Thyroid gland (tissue), 4 donors: ENCODE measurements around the gene SOX10. TPM values are rescaled to one million over a fixed set of nuclear protein-coding genes. Genes with fewer than 3 reads are reported as not detected.

Experiments
- DNase-seq, 2 donors: peaks; one replicate each; pipeline ENCODE4 v3.0.0-alpha.2; 2019
- H3K27ac ChIP-seq, 3 donors: fragments of 200-600 bp; sonication (generic); 1 replicate in 2 of 3; 2 replicates in 1 of 3; pipeline ENCODE4 v1.5.1; 2016 to 2019; ENCODE audit warnings: mild to moderate bottlenecking in 1 of 3, moderate library complexity in 1 of 3
- H3K27me3 ChIP-seq: fragments of 200-600 bp; sonication (generic); one replicate; pipeline ENCODE4 v1.5.1; 2019
- H3K36me3 ChIP-seq, 2 donors: fragments of 200-600 bp; sonication (generic); one replicate each; pipeline ENCODE4 v1.5.1; 2016 to 2019
- H3K4me1 ChIP-seq, 2 donors: fragments of 200-600 bp; sonication (generic); one replicate each; pipeline ENCODE4 v1.5.1; 2017 to 2019
- H3K4me3 ChIP-seq, 3 donors: fragments of 200-600 bp; sonication (generic); replicated peaks in 1 of 3; 1 replicate in 2 of 3; 2 replicates in 1 of 3; pipeline ENCODE4 v1.5.1; 2016; ENCODE audit warnings: mild to moderate bottlenecking in 1 of 3
- H3K9me3 ChIP-seq: fragments of 200-600 bp; sonication (generic); one replicate; pipeline ENCODE4 v1.5.1; 2017
- POLR2A ChIP-seq, 2 donors: fragments of 450-650 bp; IDR thresholded peaks; one replicate each; pipeline ENCODE4 v1.6.1; 2017; ENCODE audit warnings: antibody characterized with exemption in 2 of 2, mild to moderate bottlenecking in 2 of 2, moderate library complexity in 1 of 2
- WGBS, 2 donors: methylation state at CpG; one replicate each; pipeline ENCODE4 v1.1.5; 2017; 5-methylcytosine and 5-hydroxymethylcytosine counted together
- intact Hi-C: fragments of 100-400 bp; cut with DNase I; formaldehyde crosslinking; loops from one replicate; pipeline ENCODE4 v1.15.1; 2023
- total RNA-seq, 4 donors: library from RNA; depleted of rRNA; stranded (reverse); fragments of >200 nt; gene quantifications; one replicate each; pipeline ENCODE4 v1.2.3, GENCODE V29; 2016
- TF ChIP-seq, protein P1 (sequence below), 6 experiments: fragments of 200-600 bp in 3 of 6; fragments of 450-650 bp in 3 of 6; sonication (generic) in 3 of 6; IDR thresholded peaks; one replicate each; pipeline ENCODE4 v1.5.1; 2016 to 2019; ENCODE audit warnings: antibody characterized with exemption in 6 of 6, mild to moderate bottlenecking in 2 of 6, inconsistent platforms in 1 of 6, moderate library complexity in 1 of 6

SOX10 gene
- total RNA-seq, 4 donors from 2014 or later: 0.34 TPM; not detected in 3

DNA sequence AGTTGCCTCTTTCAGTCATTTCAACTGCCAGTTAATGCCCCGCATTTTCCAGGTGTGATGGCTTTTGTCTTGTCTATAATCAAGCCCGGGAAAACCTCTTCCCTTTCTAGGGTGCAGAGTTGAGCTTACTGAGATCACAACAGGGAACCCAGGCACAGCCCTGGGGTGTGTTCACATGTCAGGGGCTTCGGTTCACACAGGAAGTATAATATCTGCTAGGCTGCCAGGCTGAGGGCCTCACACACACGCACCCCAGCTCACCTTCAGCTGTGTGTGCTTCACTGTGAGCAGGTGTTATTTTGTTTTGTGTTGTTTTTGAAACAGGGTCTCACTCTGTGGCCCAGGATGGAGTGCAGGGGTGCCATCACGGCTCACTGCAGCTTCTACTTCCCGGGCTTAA, 9.7 kb upstream of the SOX10 start:
- intact Hi-C loops: no loop called here
- Histone ChIP-seq H3K36me3 (no peaks in the 10 kb centered on the region), H3K27ac (no peak overlapping the region), H3K27me3 (no peaks in the 10 kb centered on the region), H3K4me3 (no peak overlapping the region), H3K4me1 (no peaks in the 10 kb centered on the region), H3K9me3 (no peaks in the 10 kb centered on the region)
- 84% methylated on average over 6 of the region's 6 CpGs for WGBS, 2 donors
- no peak for DNase-seq
- TF ChIP-seq, protein P1, sequence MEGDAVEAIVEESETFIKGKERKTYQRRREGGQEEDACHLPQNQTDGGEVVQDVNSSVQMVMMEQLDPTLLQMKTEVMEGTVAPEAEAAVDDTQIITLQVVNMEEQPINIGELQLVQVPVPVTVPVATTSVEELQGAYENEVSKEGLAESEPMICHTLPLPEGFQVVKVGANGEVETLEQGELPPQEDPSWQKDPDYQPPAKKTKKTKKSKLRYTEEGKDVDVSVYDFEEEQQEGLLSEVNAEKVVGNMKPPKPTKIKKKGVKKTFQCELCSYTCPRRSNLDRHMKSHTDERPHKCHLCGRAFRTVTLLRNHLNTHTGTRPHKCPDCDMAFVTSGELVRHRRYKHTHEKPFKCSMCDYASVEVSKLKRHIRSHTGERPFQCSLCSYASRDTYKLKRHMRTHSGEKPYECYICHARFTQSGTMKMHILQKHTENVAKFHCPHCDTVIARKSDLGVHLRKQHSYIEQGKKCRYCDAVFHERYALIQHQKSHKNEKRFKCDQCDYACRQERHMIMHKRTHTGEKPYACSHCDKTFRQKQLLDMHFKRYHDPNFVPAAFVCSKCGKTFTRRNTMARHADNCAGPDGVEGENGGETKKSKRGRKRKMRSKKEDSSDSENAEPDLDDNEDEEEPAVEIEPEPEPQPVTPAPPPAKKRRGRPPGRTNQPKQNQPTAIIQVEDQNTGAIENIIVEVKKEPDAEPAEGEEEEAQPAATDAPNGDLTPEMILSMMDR (IDR thresholded peaks at IDR 0.05): no peak
- TF ChIP-seq POLR2A (IDR thresholded peaks at IDR 0.05): no peak

DNA sequence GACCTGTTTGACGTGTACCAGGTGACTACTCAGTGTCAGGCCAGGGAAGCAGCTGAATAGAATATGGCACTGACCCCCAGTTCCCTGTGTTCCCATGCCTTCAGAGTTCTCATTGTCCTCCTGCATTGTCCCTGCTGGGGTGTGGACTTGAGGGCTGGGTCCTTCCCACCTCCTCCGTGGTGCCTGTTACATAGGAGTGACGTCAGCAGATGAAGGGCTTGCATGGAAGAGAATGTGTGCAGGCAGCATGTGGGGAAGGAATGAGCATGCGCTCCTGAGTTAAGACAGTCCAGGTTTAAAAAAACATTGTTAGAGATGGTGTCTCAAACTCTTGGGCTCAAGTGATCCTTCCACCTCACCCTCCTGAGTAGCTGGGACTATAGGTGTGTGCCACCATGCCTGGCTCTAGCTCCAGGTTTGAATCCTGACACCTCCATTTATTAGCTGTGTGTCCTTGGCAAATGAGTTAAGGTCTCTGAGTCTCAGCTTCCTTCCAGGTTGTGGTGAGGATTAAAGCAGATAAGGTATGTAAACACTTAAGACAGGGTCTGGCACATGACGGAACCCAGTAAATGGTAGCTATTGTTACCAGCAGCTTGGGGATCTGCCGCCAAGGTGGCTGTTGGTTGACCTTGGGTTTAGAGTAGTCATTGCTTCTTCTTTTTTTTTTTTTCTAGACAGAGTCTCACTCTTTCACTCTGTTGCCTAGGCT, 7.5 kb upstream of the SOX10 start:
- H3K36me3 ChIP-seq: no peaks in the 10 kb centered on the region
- no peaks in the 10 kb centered on the region for H3K27me3 ChIP-seq
- no peak overlapping the region for H3K27ac ChIP-seq
- no peak for TF ChIP-seq POLR2A (IDR thresholded peaks at IDR 0.05)
- TF ChIP-seq, protein P1 (IDR thresholded peaks at IDR 0.05): no peak
- intact Hi-C loops: no loop called here
- no peaks in the 10 kb centered on the region for H3K4me1 ChIP-seq
- DNase-seq: no peak
- 76 to 79% methylated on average over 6 of the region's 6 CpGs for WGBS, 2 donors
- no peak overlapping the region for H3K4me3 ChIP-seq
- no peaks in the 10 kb centered on the region for H3K9me3 ChIP-seq

DNA sequence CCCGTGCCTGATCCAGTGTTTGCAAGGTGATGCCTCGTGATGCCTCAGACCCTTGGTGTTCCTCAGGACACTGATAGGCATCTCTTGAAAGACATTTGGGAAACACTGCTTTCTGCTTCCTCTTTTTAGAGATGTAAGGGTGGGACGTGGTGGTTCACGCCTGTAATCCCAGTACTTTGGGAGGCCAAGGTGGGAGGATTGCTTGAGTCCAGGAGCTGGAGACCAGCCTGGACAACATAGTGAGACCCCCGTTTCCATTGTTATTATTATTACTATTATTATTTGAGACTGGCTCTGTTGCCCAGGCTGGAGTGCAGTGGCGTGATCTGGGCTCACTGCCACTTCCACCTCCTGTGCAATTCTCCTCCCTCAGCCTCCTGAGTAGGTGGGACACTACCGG, 6.5 kb upstream of the SOX10 start:
- TF ChIP-seq, protein P1 (IDR thresholded peaks at IDR 0.05): no peak
- TF ChIP-seq POLR2A (IDR thresholded peaks at IDR 0.05): no peak
- Histone ChIP-seq H3K27me3 (no peaks in the 10 kb centered on the region), H3K36me3 (no peaks in the 10 kb centered on the region), H3K27ac (no peak overlapping the region), H3K9me3 (no peaks in the 10 kb centered on the region), H3K4me1 (no peaks in the 10 kb centered on the region), H3K4me3 (no peak overlapping the region)
- DNase-seq: no peak
- WGBS, 2 donors: 92 to 94% methylated on average over 7 of the region's 7 CpGs
- intact Hi-C loops: no loop called here

- Histone ChIP-seq H3K27ac (no peak overlapping the region), H3K36me3 (no peaks in the 10 kb centered on the region), H3K4me1 (no peaks in the 10 kb centered on the region), H3K9me3 (no peaks in the 10 kb centered on the region), H3K4me3 (no peak overlapping the region), H3K27me3 (no peaks in the 10 kb centered on the region)
- 79 to 85% methylated on average over 4 to 5 of the region's 5 CpGs for WGBS, 2 donors
- no peak for TF ChIP-seq POLR2A (IDR thresholded peaks at IDR 0.05)
- TF ChIP-seq, protein P1 (IDR thresholded peaks at IDR 0.05): no peak
- intact Hi-C loops: no loop called here
- no peak for DNase-seq
Measured at GRCh38 chr22:37990301-37990700, 5.9 kb upstream of the SOX10 start.

DNA sequence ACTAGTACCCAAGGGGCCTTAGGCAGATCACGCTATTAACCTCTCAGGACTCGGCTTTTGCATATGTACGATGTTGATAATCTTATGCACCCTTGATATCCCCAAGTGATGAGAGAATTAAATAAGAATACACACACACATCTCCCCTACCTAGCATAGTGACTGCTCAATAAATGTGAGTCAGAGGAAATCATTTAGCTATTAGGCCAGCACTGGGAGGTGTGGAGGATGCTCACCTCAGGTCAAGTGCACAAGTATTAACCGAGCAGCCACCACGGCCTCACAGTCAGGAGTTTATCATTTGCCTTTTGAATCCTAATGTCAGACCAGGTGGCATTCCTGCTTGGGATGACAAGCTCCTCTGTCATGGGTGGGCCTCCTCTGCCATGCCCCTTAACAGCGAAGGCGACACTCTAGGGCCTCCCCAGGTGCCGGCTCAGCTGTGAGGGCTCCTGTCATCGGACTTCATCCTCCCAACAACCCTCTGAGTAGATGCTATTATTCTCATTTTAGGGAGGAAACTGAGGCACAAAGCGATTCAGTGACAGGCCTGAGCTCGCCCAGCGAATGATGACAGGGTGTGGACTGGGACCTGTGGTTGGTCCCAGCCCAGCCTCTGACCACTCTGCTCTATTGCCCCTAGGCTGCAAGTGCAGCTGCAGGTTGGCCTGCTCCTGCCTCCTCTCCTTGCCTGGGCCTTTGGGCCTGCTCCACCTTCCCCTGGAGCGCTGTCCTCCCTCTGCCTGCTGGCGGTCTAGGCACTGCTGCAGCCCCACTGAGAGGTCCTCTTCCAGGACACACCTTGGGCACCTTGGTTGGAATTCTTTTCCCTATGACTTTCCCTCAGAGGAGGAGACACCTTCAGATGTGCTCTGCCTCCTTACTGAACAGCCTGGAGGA, 5.0 kb upstream of the SOX10 start:
- no peaks in the 10 kb centered on the region for H3K27me3 ChIP-seq
- H3K4me1 ChIP-seq: no peaks in the 10 kb centered on the region
- WGBS, 2 donors: 90 to 92% methylated on average over 13 to 14 of the region's 14 CpGs
- no peak overlapping the region for H3K4me3 ChIP-seq
- no peak overlapping the region for H3K27ac ChIP-seq
- DNase-seq: no peak
- H3K36me3 ChIP-seq: no peaks in the 10 kb centered on the region
- no peaks in the 10 kb centered on the region for H3K9me3 ChIP-seq
- intact Hi-C loops: no loop called here
- TF ChIP-seq, protein P1 (IDR thresholded peaks at IDR 0.05): no peak
- no peak for TF ChIP-seq POLR2A (IDR thresholded peaks at IDR 0.05)
